Esophagus mucosa (tissue), 1 donor: ENCODE results near the gene EIF4A3. TPM values are rescaled to one million over a fixed set of nuclear protein-coding genes. Genes with fewer than 3 reads are reported as not detected.

Source experiments
- ATAC-seq: fragments of 200-7000 bp; cut with Tn5 transposase; one replicate; pipeline ENCODE4 v1.9.1; 2020
- total RNA-seq: library from RNA; stranded (reverse); gene quantifications from one replicate; pipeline ENCODE4 v1.2.4, GENCODE V29; 2023
- donor health status: DM: yes; HTN: yes; CAD: no.

EIF4A3 gene
- total RNA-seq, 1 donor from 2014 or later, result 93.3 TPM

GRCh38 chr17:80111702-80112470 is 35.0 kb downstream of the EIF4A3 start:
- ATAC-seq, result no peak

GRCh38 chr17:80110927-80111701 is 35.8 kb downstream of the EIF4A3 start:
- no peak for ATAC-seq

- ATAC-seq, result no peak
Measured at GRCh38 chr17:80110447-80110812, 36.5 kb downstream of the EIF4A3 start.

GRCh38 chr17:80109713-80110446 is 37.0 kb downstream of the EIF4A3 start:
- ATAC-seq, result peak; percentile 85

GRCh38 chr17:80109066-80109660 is 37.8 kb downstream of the EIF4A3 start:
- no peak for ATAC-seq

- ATAC-seq, result no peak
Measured at GRCh38 chr17:80108036-80108971, 38.6 kb downstream of the EIF4A3 start.

- no peak for ATAC-seq
Measured at GRCh38 chr17:80107231-80108021, 39.5 kb downstream of the EIF4A3 start.

GRCh38 chr17:80106751-80107150 is 40.2 kb downstream of the EIF4A3 start:
- ATAC-seq, result no peak

- ATAC-seq, result no peak
Measured at GRCh38 chr17:80106176-80106575, 40.8 kb downstream of the EIF4A3 start.

- no peak for ATAC-seq
Measured at GRCh38 chr17:80105762-80106161, 41.2 kb downstream of the EIF4A3 start.

- ATAC-seq, result no peak
Measured at GRCh38 chr17:80104956-80105375, 42.0 kb downstream of the EIF4A3 start.

- no peak for ATAC-seq
Measured at GRCh38 chr17:80104321-80104955, 42.5 kb downstream of the EIF4A3 start.

- ATAC-seq, result no peak
Measured at GRCh38 chr17:80103449-80104085, 43.4 kb downstream of the EIF4A3 start.

GRCh38 chr17:80102664-80103448 is 44.1 kb downstream of the EIF4A3 start:
- ATAC-seq, result peak; percentile 19

- peak; percentile 3 for ATAC-seq
Measured at GRCh38 chr17:80101946-80102663, 44.8 kb downstream of the EIF4A3 start.

- ATAC-seq, result peak; percentile 82
Measured at GRCh38 chr17:80101011-80101945, 45.6 kb downstream of the EIF4A3 start, which contains the start of gene GAA. Gene GAA (plus strand): TSS chr17:80101581. CDS start chr17:80104587, 3,006 bp downstream.

- no peak for ATAC-seq
Measured at GRCh38 chr17:80100035-80100323, 46.9 kb downstream of the EIF4A3 start.
